Dedifferentiated amniotic fluid mesenchymal stem cell (primary cell): Measurements from ENCODE around the gene FBXO21.
"Not testable (repeated sequence)": the region's sequence is repeated elsewhere in the genome, so short reads cannot be mapped to it uniquely, and the experiment has no call there.

Experiments
- DNase-seq: peaks from one replicate; pipeline ENCODE4 v3.0.0-alpha.2; 2016; ENCODE audit errors: extremely low spot score

Gene FBXO21

GRCh38 chr12:117190210-117190781 lies at the start of gene FBXO21:
FBXO21 (minus strand) TSS chr12:117190470; CDS start chr12:117190456, 14 bp downstream.
- DNase-seq, result peak; percentile 74

- DNase-seq, result no peak
Observed at GRCh38 chr12:117236456-117237001, 46.3 kb upstream of the FBXO21 start.

GRCh38 chr12:117235261-117235660 lies 45.0 kb upstream of the FBXO21 start:
- DNase-seq, result no peak

- no peak for DNase-seq
Observed at GRCh38 chr12:117234441-117234840, 44.2 kb upstream of the FBXO21 start.

- DNase-seq, result no peak
Observed at GRCh38 chr12:117231750-117232149, 41.5 kb upstream of the FBXO21 start.

GRCh38 chr12:117228239-117228638 lies 38.0 kb upstream of the FBXO21 start:
- DNase-seq, result no peak

GRCh38 chr12:117227000-117227653 lies 36.9 kb upstream of the FBXO21 start:
- DNase-seq, result no peak

GRCh38 chr12:117226505-117226904 lies 36.2 kb upstream of the FBXO21 start:
- DNase-seq, result no peak

- no peak for DNase-seq
Observed at GRCh38 chr12:117225179-117225578, 34.9 kb upstream of the FBXO21 start.

- DNase-seq, result not testable (repeated sequence)
Observed at GRCh38 chr12:117220947-117221346, 30.7 kb upstream of the FBXO21 start.

- no peak for DNase-seq
Observed at GRCh38 chr12:117218149-117218548, 27.9 kb upstream of the FBXO21 start.

- no peak for DNase-seq
Observed at GRCh38 chr12:117216686-117217085, 26.4 kb upstream of the FBXO21 start.

- DNase-seq, result no peak
Observed at GRCh38 chr12:117214797-117215196, 24.5 kb upstream of the FBXO21 start.

- no peak for DNase-seq
Observed at GRCh38 chr12:117213295-117213808, 23.1 kb upstream of the FBXO21 start.

- DNase-seq, result peak; percentile 78
Observed at GRCh38 chr12:117212563-117213190, 22.4 kb upstream of the FBXO21 start.

- no peak for DNase-seq
Observed at GRCh38 chr12:117210266-117210918, 20.1 kb upstream of the FBXO21 start.

GRCh38 chr12:117209626-117210025 lies 19.4 kb upstream of the FBXO21 start:
- DNase-seq, result no peak

GRCh38 chr12:117208811-117209455 lies 18.7 kb upstream of the FBXO21 start:
- no peak for DNase-seq

- no peak for DNase-seq
Observed at GRCh38 chr12:117208206-117208605, 17.9 kb upstream of the FBXO21 start.

- DNase-seq, result no peak
Observed at GRCh38 chr12:117207675-117208074, 17.4 kb upstream of the FBXO21 start.

GRCh38 chr12:117202556-117202955 lies 12.3 kb upstream of the FBXO21 start:
- no peak for DNase-seq

GRCh38 chr12:117202033-117202432 lies 11.8 kb upstream of the FBXO21 start:
- no peak for DNase-seq
